Lung (tissue), 12 donors: ENCODE results near the gene DOCK1. TPM values are rescaled to one million over a fixed set of nuclear protein-coding genes. Genes with fewer than 3 reads are reported as not detected.

ENCODE experiments used
- ATAC-seq: fragments of 200-7000 bp; cut with Tn5 transposase; one replicate; pipeline ENCODE4 v1.9.1; 2020; ENCODE audit warnings: moderate number of reproducible peaks; ENCODE audit not compliant: insufficient read depth, low FRiP score
- DNase-seq, 3 donors: peaks; one replicate each; pipeline ENCODE4 v3.0.0-alpha.2; 2013 to 2017
- H3K27ac ChIP-seq, 2 donors: one replicate each; pipeline ENCODE4 v1.5.1; 2013; ENCODE audit warnings: mild to moderate bottlenecking in 2 of 2, moderate library complexity in 2 of 2, control low read depth in 1 of 2, inconsistent platforms in 1 of 2, low read depth in 1 of 2, low read length in 1 of 2
- H3K27me3 ChIP-seq, 3 donors: one replicate each; pipeline ENCODE4 v1.5.1; 2013; ENCODE audit warnings: low read length in 2 of 3; ENCODE audit not compliant: control insufficient read depth in 3 of 3, insufficient read depth in 3 of 3
- H3K36me3 ChIP-seq, 4 donors: one replicate each; pipeline ENCODE4 v1.5.1; 2013; ENCODE audit warnings: low read length in 4 of 4, mild to moderate bottlenecking in 1 of 4, moderate library complexity in 1 of 4; ENCODE audit not compliant: control insufficient read depth in 4 of 4, insufficient read depth in 4 of 4
- H3K4me1 ChIP-seq, 5 donors: one replicate each; pipeline ENCODE4 v1.5.1; 2013; ENCODE audit warnings: low read length in 5 of 5, mild to moderate bottlenecking in 2 of 5, moderate library complexity in 1 of 5; ENCODE audit not compliant: control insufficient read depth in 5 of 5, insufficient read depth in 5 of 5
- H3K4me3 ChIP-seq: one replicate; pipeline ENCODE4 v1.5.1; 2013; ENCODE audit warnings: mild to moderate bottlenecking, control low read depth, moderate library complexity
- H3K9ac ChIP-seq, 2 donors: one replicate each; pipeline ENCODE4 v1.5.1; 2013; ENCODE audit warnings: low read length in 2 of 2, control low read depth in 1 of 2; ENCODE audit not compliant: insufficient read depth in 1 of 2
- H3K9me3 ChIP-seq, 4 donors: one replicate each; pipeline ENCODE4 v1.5.1; 2013; ENCODE audit warnings: low read length in 3 of 4, mild to moderate bottlenecking in 1 of 4, moderate library complexity in 1 of 4; ENCODE audit not compliant: control insufficient read depth in 4 of 4, insufficient read depth in 3 of 4
- CTCF ChIP-seq: IDR thresholded peaks from 2 replicates; pipeline ENCODE4 v1.5.1; 2012; ENCODE audit warnings: mild to moderate bottlenecking; ENCODE audit errors: control extremely low read depth, extremely low read depth
- WGBS, 2 donors: extraction: QIAGEN DNeasy Blood & Tissue Kit; methylation state at CpG; one replicate each; pipeline ENCODE4 v1.1.7; 2013; 5-methylcytosine and 5-hydroxymethylcytosine counted together
- polyA plus RNA-seq, 2 donors: library from polyadenylated mRNA; stranded (reverse); fragments of 200-250 nt; gene quantifications; one replicate each; pipeline ENCODE4 v1.2.1, GENCODE V29; 2013
- total RNA-seq, 2 donors: library from RNA; depleted of rRNA in 1 of 2; stranded (reverse); fragments of >200 nt in 1 of 2; gene quantifications; one replicate each; pipeline ENCODE4 v1.2.1, GENCODE V29; 2014 to 2021
- donor health status: control.
- donor health status: control.
- donor health status: Bipolar disorder and iron deficiency.
- donor health status: healthy.
- donor health status: DM: yes; HTN: yes; CAD: no.

Gene DOCK1
- total and polyA plus RNA-seq, 4 donors = 11.2 to 102 (median 30.5) TPM

GRCh38 chr10:127431525-127431924 lies 526.3 kb downstream of the DOCK1 start:
- Histone ChIP-seq H3K27ac (no peak overlapping the region), H3K36me3 (peaks cover 6 to 40% (median 18%) of the 10 kb centered on the region in 4 donors), H3K9me3 (peaks cover 0 to 3% (median 0%) of the 10 kb centered on the region in 4 donors), H3K4me1 (peaks cover 0 to 33% (median 11%) of the 10 kb centered on the region in 5 donors), H3K4me3 (no peak overlapping the region), H3K27me3 (no peaks in the 10 kb centered on the region), H3K9ac (no peak overlapping the region)
- TF ChIP-seq CTCF = no peak
- no peak for ATAC-seq
- WGBS, 2 donors = 90 to 98% methylated on average over 8 of the region's 8 CpGs
- DNase-seq = no peak

DNA sequence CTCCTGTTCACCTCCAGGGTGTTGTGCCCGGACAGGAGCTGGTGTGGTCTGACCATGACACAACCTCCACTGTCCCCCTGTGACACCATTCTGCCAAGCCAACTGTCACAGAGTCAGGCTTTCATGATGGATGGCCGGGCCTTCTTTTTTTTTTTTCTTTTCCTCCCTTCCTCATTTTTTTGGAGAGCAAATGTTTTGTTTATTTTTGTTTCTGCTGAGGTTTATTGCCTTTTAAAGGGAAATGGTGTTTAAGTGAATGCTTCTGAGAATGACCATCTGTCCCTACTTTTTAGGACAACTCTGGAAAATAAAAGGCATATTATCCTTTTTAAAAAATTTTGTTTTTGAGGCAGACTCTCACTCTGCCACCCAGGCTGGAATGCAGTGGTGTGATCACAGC lies 528.8 kb downstream of the DOCK1 start:
- Histone ChIP-seq H3K36me3 (peaks cover 7 to 21% (median 10%) of the 10 kb centered on the region in 4 donors), H3K9ac (no peak overlapping the region), H3K4me3 (no peak overlapping the region), H3K4me1 (peaks cover 0 to 33% (median 11%) of the 10 kb centered on the region in 5 donors), H3K9me3 (peaks cover 0 to 3% (median 0%) of the 10 kb centered on the region in 4 donors), H3K27ac (no peak overlapping the region), H3K27me3 (no peaks in the 10 kb centered on the region)
- no peak for TF ChIP-seq CTCF
- DNase-seq (peak in 2 of 3 donors; percentile 87 to 92), ATAC-seq (no peak)
- 73 to 75% methylated on average over 2 of the region's 2 CpGs for WGBS, 2 donors

GRCh38 chr10:127435246-127435645 lies 530.0 kb downstream of the DOCK1 start:
- Histone ChIP-seq H3K27me3 (no peaks in the 10 kb centered on the region), H3K9me3 (peaks cover 0 to 3% (median 0%) of the 10 kb centered on the region in 4 donors), H3K4me3 (no peak overlapping the region), H3K4me1 (peaks cover 0 to 33% (median 11%) of the 10 kb centered on the region in 5 donors), H3K36me3 (peaks cover 13 to 19% (median 15%) of the 10 kb centered on the region in 4 donors), H3K9ac (no peak overlapping the region), H3K27ac (no peak overlapping the region)
- ATAC-seq (no peak), DNase-seq (peak; percentile 68 to 91 (median 90))
- TF ChIP-seq CTCF = no peak
- 86% methylated on average over 7 of the region's 7 CpGs for WGBS, 2 donors

- Histone ChIP-seq H3K27me3 (no peaks in the 10 kb centered on the region), H3K4me1 (peaks cover 0 to 10% (median 0%) of the 10 kb centered on the region in 5 donors), H3K27ac (no peak overlapping the region), H3K36me3 (peaks cover 12 to 42% (median 27%) of the 10 kb centered on the region in 4 donors), H3K9ac (no peak overlapping the region), H3K4me3 (no peak overlapping the region), H3K9me3 (no peaks in the 10 kb centered on the region)
- no peak for TF ChIP-seq CTCF
- no peak for ATAC-seq
- DNase-seq = no peak
- 85 to 95% methylated on average over 11 of the region's 11 CpGs for WGBS, 2 donors
Measured at GRCh38 chr10:127440371-127440770, 535.1 kb downstream of the DOCK1 start.
